GM12892 (cell line): Measurements from ENCODE around the gene AIFM3.

Experiments
- POLR2A ChIP-seq: IDR thresholded peaks from 2 replicates; pipeline ENCODE4 v1.6.1; 2011; ENCODE audit warnings: low read depth, low read length, control low read depth
- POLR2AphosphoS5 ChIP-seq: IDR thresholded peaks from 2 replicates; pipeline ENCODE4 v1.6.1; 2011; ENCODE audit warnings: low read depth, low read length, control low read depth

DNA sequence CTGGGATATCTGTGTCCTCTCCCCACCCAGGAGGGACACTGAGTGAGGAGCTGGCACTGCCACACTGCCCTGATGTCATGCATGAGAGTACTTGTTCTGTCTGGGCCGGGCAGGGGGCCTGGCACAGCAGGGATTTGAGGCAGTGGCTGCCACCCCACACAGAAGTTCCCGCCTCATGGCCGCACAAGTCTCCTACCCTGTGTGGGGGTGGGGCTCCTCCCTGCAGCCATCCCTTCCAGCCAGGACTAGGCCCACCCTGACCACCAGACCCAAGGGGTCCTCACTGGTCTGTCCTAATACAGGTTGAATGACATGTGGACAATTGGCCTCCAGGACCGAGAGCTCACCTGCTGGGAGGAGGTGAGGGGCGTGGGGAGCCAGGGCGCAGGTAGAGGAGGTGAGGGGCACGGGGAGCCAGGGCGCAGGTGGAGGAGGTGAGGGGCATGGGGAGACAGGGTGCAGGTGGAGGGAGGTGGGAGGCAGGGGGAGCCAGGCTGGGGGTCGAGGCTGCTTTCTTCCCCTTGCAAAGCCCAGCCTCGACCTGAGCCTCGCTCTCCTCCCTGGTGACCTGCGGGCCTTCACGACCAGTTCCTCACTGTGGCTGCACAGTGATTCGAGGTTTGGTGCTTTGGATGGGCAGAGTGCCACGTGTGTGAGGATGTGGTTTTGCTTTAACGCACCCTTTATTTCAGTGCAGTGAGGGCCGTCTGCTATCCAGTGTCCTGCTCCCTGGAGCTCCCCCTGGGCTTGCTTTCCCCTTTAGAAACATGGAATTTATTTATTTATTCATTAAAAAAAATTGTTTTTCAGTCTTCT lies 22.5 kb downstream of the AIFM3 start:
- no peak for TF ChIP-seq POLR2A
- TF ChIP-seq POLR2AphosphoS5: no peak
